ENCODE data around the gene FBLN5. TPM values are rescaled to one million over a fixed set of nuclear protein-coding genes. Genes with fewer than 3 reads are reported as not detected.
A peak's percentile ranks its signal among the peaks of the same experiment; 100 is the strongest.

The FBLN5 gene
- total and polyA plus RNA-seq, 2 of the 4 experiments (the other 2 are of a cell fraction), result 10.6 to 76.4 TPM

- ATAC-seq (ENCODE audit: low read depth), result peak; percentile 35; the same call in 1 of the 2 replicates
- H2AK5ac ChIP-seq (ENCODE audit: low read depth, low read length), result no peak overlapping the region
- dilution Hi-C loops (cut with HindIII; ENCODE audit: low sequenced_read_pairs, unreplicated experiment), result no loop called here
Measured at GRCh38 chr14:91985521-91986255, 38.2 kb upstream of the FBLN5 start.

More at GRCh38 chr14:91985521-91986255, 38.2 kb upstream of the FBLN5 start:
- Histone ChIP-seq H3K56ac (ENCODE audit: extremely low read depth, insufficient read depth, low read length) (no peak overlapping the region), H3K4ac (ENCODE audit: low read depth, low read length) (no peak overlapping the region), H2BK120ac (ENCODE audit: low read depth, low read length) (no peak overlapping the region), H3K14ac (replicated peaks; ENCODE audit: low read depth, low read length) (no peak overlapping the region), H3K9me1 (ENCODE audit: insufficient read depth, low read length) (0 out of 2 replicates have a peak, but pooled peaks cover 3% of the 10 kb centered on the region), H3K18ac (ENCODE audit: low read depth, low read length) (no peak overlapping the region), H4K20me1 (ENCODE audit: insufficient read depth, low read length) (no peaks in the 10 kb centered on the region), H4K5ac (ENCODE audit: low read depth, low read length) (no peak overlapping the region), H3K36me3 (ENCODE audit: control insufficient read depth, insufficient read depth, low read length) (peaks cover 12% of the 10 kb centered on the region), H3K27me3 (ENCODE audit: control insufficient read depth, insufficient read depth, low read length) (no peaks in the 10 kb centered on the region), H2BK20ac (ENCODE audit: low read depth, low read length) (no peak overlapping the region), H3K9ac (ENCODE audit: low read depth, low read length) (no peak overlapping the region), H3K4me2 (ENCODE audit: low read depth, low read length) (peak overlapping the region; percentile 10; the same call in 1 of the 2 replicates), H3K23ac (ENCODE audit: low read depth, low read length) (no peak overlapping the region), H3K9me3 (ENCODE audit: control insufficient read depth, insufficient read depth, low read length) (no peaks in the 10 kb centered on the region), H2AK9ac (replicated peaks; ENCODE audit: low read depth, low read length, poor library complexity) (no peak overlapping the region), H3K4me3 (ENCODE audit: insufficient read depth, low read depth, low read length) (no peak overlapping the region), H3K27ac (ENCODE audit: insufficient read depth, low read length) (no peak overlapping the region), H4K8ac (ENCODE audit: low read depth in 2 of 2, low read length in 2 of 2) (no peak overlapping the region), H3K4me1 (ENCODE audit: control insufficient read depth, insufficient read depth, low read length) (peaks cover 4% of the 10 kb centered on the region; the same call in 1 of the 2 replicates), H2BK5ac (ENCODE audit: low read depth, low read length, poor library complexity, severe bottlenecking) (peak overlapping the region; percentile 52), H2AFZ (replicated peaks; ENCODE audit: low read length, poor library complexity) (no peak overlapping the region), H4K91ac (ENCODE audit: insufficient read depth, low read depth, low read length) (no peak overlapping the region), H3K79me1 (ENCODE audit: low read depth in 1 of 2, low read length in 2 of 2) (peaks cover 10 to 28% of the 10 kb centered on the region in 2 experiments), H2BK15ac (ENCODE audit: low read depth, low read length) (no peak overlapping the region)
- no TSS peak for BruUV-seq (replicated peaks)
- TF ChIP-seq FOS (IDR thresholded peaks at IDR 0.05; ENCODE audit: low read depth, low read length), result no peak
- TF ChIP-seq CEBPB (IDR thresholded peaks at IDR 0.05; ENCODE audit: low read depth, low read length), result no peak; the same call in 1 of the 2 replicates
- TF ChIP-seq ELK1 (IDR thresholded peaks at IDR 0.05; ENCODE audit: borderline replicate concordance, low read depth, low read length), result no peak
- TF ChIP-seq RAD21 (IDR thresholded peaks at IDR 0.05; ENCODE audit: low read length), result no peak
- TF ChIP-seq SMC3 (IDR thresholded peaks at IDR 0.05; ENCODE audit: low read depth, low read length), result no peak
- no peak for TF ChIP-seq CTCF (conservative IDR thresholded peaks at IDR 0.05; ENCODE audit: low read depth, low read length)
- TF ChIP-seq POLR2A (IDR thresholded peaks at IDR 0.05; ENCODE audit: low read depth, low read length), result no peak
- POLR2A ChIA-PET (ENCODE audit: unreplicated experiment), result interaction anchor here (0.6 kb wide), 1 partner anchor 38 kb away, joined by 3 read pairs; the partner anchor contains the start of gene FBLN5
- WGBS, 2 experiments (ENCODE audit: extremely low coverage in 2 of 2, insufficient read length in 1 of 2), result no CpG with 5 or more reads among the region's 4 CpGs
- intact Hi-C loops (cut with micrococcal nuclease) (no loop called here), in situ Hi-C loops (cut with MboI; ENCODE audit: low sequenced_read_pairs) (no loop called here)
- DNase-seq, result peak; percentile 17
- CTCF ChIA-PET, result interaction anchor here (0.6 to 1.1 kb wide), 2 partner anchors 11 to 40 kb away, joined by 4 to 6 read pairs; no protein-coding TSS in a partner anchor

All from IMR-90 (cell line).